Measurements from ENCODE around the gene ZNF385C.

The ZNF385C gene

GRCh38 chr17:42127414-42127813 is 29.1 kb upstream of the ZNF385C start:
- TF ChIP-seq CTCF (IDR thresholded peaks at IDR 0.05; ENCODE audit: low read length) (no peak), EZH2phosphoT487 (IDR thresholded peaks at IDR 0.05; ENCODE audit: low read length) (no peak), EZH2 (optimal IDR thresholded peaks at IDR 0.05; ENCODE audit: low read depth, low read length) (no peak)
- no peak for DNase-seq
- Histone ChIP-seq H3K9me3 (replicated peaks; ENCODE audit: insufficient read depth, low read length) (no peaks in the 10 kb centered on the region), H3K9ac (ENCODE audit: low read length) (no peak overlapping the region), H3K27ac (ENCODE audit: low read length) (no peak overlapping the region), H3K36me3 (replicated peaks; ENCODE audit: insufficient read depth, low read length) (peaks cover 7% of the 10 kb centered on the region), H3K79me2 (ENCODE audit: low read length) (peaks cover 32% of the 10 kb centered on the region), H3K9me2 (replicated peaks; ENCODE audit: insufficient read depth, low read length) (no peaks in the 10 kb centered on the region), H3K4me2 (ENCODE audit: low read depth, low read length) (no peak overlapping the region), H3K4me3 (ENCODE audit: low read length) (no peak overlapping the region), H3K4me1 (ENCODE audit: low read length) (peaks cover 5% of the 10 kb centered on the region), H4K20me1 (ENCODE audit: insufficient read depth, low read length) (no peaks in the 10 kb centered on the region), H2AFZ (ENCODE audit: low read length) (no peak overlapping the region), H3K27me3 (replicated peaks; ENCODE audit: insufficient read depth, low read length) (no peaks in the 10 kb centered on the region), H3F3A (ENCODE audit: insufficient read depth, low read length) (0 out of 2 replicates have a peak, but pooled peaks cover 1% of the 10 kb centered on the region)

GRCh38 chr17:42126836-42127235 is 28.6 kb upstream of the ZNF385C start:
- H3K27ac ChIP-seq (ENCODE audit: low read length) = no peak overlapping the region
- no peak overlapping the region for H3K9ac ChIP-seq (ENCODE audit: low read length)
- H3K27me3 ChIP-seq (replicated peaks; ENCODE audit: insufficient read depth, low read length) = no peaks in the 10 kb centered on the region
- no peaks in the 10 kb centered on the region for H3K9me3 ChIP-seq (replicated peaks; ENCODE audit: insufficient read depth, low read length)
- no peaks in the 10 kb centered on the region for H3F3A ChIP-seq (ENCODE audit: insufficient read depth, low read length)
- no peaks in the 10 kb centered on the region for H3K4me1 ChIP-seq (ENCODE audit: low read length)
- no peak overlapping the region for H3K4me2 ChIP-seq (ENCODE audit: low read depth, low read length)
- no peak overlapping the region for H2AFZ ChIP-seq (ENCODE audit: low read length)
- H4K20me1 ChIP-seq (ENCODE audit: insufficient read depth, low read length) = no peaks in the 10 kb centered on the region
- DNase-seq = no peak
- peaks cover 7% of the 10 kb centered on the region for H3K36me3 ChIP-seq (replicated peaks; ENCODE audit: insufficient read depth, low read length)
- H3K9me2 ChIP-seq (replicated peaks; ENCODE audit: insufficient read depth, low read length) = no peaks in the 10 kb centered on the region
- no peak for TF ChIP-seq EZH2phosphoT487 (IDR thresholded peaks at IDR 0.05; ENCODE audit: low read length)
- no peak for TF ChIP-seq CTCF (IDR thresholded peaks at IDR 0.05; ENCODE audit: low read length)
- TF ChIP-seq EZH2 (optimal IDR thresholded peaks at IDR 0.05; ENCODE audit: low read depth, low read length) = no peak
- peaks cover 26% of the 10 kb centered on the region for H3K79me2 ChIP-seq (ENCODE audit: low read length)
- H3K4me3 ChIP-seq (ENCODE audit: low read length) = no peak overlapping the region

- no peaks in the 10 kb centered on the region for H3F3A ChIP-seq (ENCODE audit: insufficient read depth, low read length)
- no peak for DNase-seq
- H2AFZ ChIP-seq (ENCODE audit: low read length) = no peak overlapping the region
- H3K79me2 ChIP-seq (ENCODE audit: low read length) = peaks cover 14% of the 10 kb centered on the region
- peaks cover 5% of the 10 kb centered on the region for H3K4me1 ChIP-seq (ENCODE audit: low read length)
- no peaks in the 10 kb centered on the region for H3K9me3 ChIP-seq (replicated peaks; ENCODE audit: insufficient read depth, low read length)
- H3K36me3 ChIP-seq (replicated peaks; ENCODE audit: insufficient read depth, low read length) = peaks cover 7% of the 10 kb centered on the region
- H3K9me2 ChIP-seq (replicated peaks; ENCODE audit: insufficient read depth, low read length) = no peaks in the 10 kb centered on the region
- no peak overlapping the region for H3K27ac ChIP-seq (ENCODE audit: low read length)
- no peak for TF ChIP-seq CTCF (IDR thresholded peaks at IDR 0.05; ENCODE audit: low read length)
- TF ChIP-seq EZH2phosphoT487 (IDR thresholded peaks at IDR 0.05; ENCODE audit: low read length) = no peak
- no peak for TF ChIP-seq EZH2 (optimal IDR thresholded peaks at IDR 0.05; ENCODE audit: low read depth, low read length)
- no peak overlapping the region for H3K4me3 ChIP-seq (ENCODE audit: low read length)
- no peak overlapping the region for H3K9ac ChIP-seq (ENCODE audit: low read length)
- no peaks in the 10 kb centered on the region for H3K27me3 ChIP-seq (replicated peaks; ENCODE audit: insufficient read depth, low read length)
- H4K20me1 ChIP-seq (ENCODE audit: insufficient read depth, low read length) = no peaks in the 10 kb centered on the region
- no peak overlapping the region for H3K4me2 ChIP-seq (ENCODE audit: low read depth, low read length)
Observed at GRCh38 chr17:42125565-42125964, 27.3 kb upstream of the ZNF385C start.

Data from MM.1S (cell line).